ENCODE measurements around the gene TPCN1.

- TF ChIP-seq CTCF (IDR thresholded peaks at IDR 0.05) = no peak
- TF ChIP-seq ZFX (IDR thresholded peaks at IDR 0.05; ENCODE audit: borderline replicate concordance) = no peak
These were observed 31.2 kb downstream of the TPCN1 start for GRCh38 chr12:113252494-113252893.

Measured in 22Rv1 (cell line).